SK-N-SH treated with all-trans-retinoic acid at 6 μM for 48 hours (cell line): ENCODE results near the gene MRPS23.

Experiments
- RARB ChIP-seq: fragments of 250-450 bp; sonication (Bioruptor Pico); IDR thresholded peaks from 2 replicates; pipeline ENCODE4 v1.8.0; 2021; ENCODE audit warnings: mild to moderate bottlenecking, moderate library complexity
- TSHZ2 ChIP-seq: fragments of 250-450 bp; sonication (Bioruptor Pico); IDR thresholded peaks from 2 replicates; pipeline ENCODE4 v1.5.0; 2020; ENCODE audit warnings: mild to moderate bottlenecking, moderate library complexity
- ZFP30 ChIP-seq: fragments of 450-650 bp; formaldehyde crosslinking; IDR thresholded peaks from 2 replicates; pipeline ENCODE4 v1.5.0; 2022; ENCODE audit warnings: mild to moderate bottlenecking, moderate library complexity
- ZNF70 ChIP-seq: fragments of 450-650 bp; formaldehyde crosslinking; IDR thresholded peaks from 2 replicates; pipeline ENCODE4 v1.5.0; 2020; ENCODE audit warnings: mild to moderate bottlenecking, moderate library complexity

- TF ChIP-seq TSHZ2 (CRISPR knock-in tag) (no peak), RARB (CRISPR knock-in tag) (no peak), ZNF70 (no peak), ZFP30 (CRISPR knock-in tag) (no peak)
Observed at GRCh38 chr17:57853695-57854094, 3.9 kb upstream of the MRPS23 start.
